SK-N-SH treated with all-trans-retinoic acid at 6 μM for 48 hours (cell line): Measurements from ENCODE around the gene RXRA.

ENCODE experiments used
- CSRNP3 ChIP-seq: fragments of 250-450 bp; sonication (Bioruptor Pico); IDR thresholded peaks from 2 replicates; pipeline ENCODE4 v1.5.1; 2021; ENCODE audit warnings: mild to moderate bottlenecking, moderate library complexity
- ZNF565 ChIP-seq: fragments of 450-650 bp; formaldehyde crosslinking; conservative IDR thresholded peaks from 2 replicates; pipeline ENCODE4 v1.5.0; 2020; ENCODE audit warnings: low read depth, mild to moderate bottlenecking, moderate library complexity

- TF ChIP-seq CSRNP3 (no peak), ZNF565 (no peak)
Observed at GRCh38 chr9:134380542-134381271, 54.5 kb downstream of the RXRA start.
